GM12878 (cell line): Measurements from ENCODE around the gene PRKCG. TPM values are rescaled to one million over a fixed set of nuclear protein-coding genes. Genes with fewer than 3 reads are reported as not detected.

Source experiments
- ATAC-seq: fragments of 200-7000 bp; cut with Tn5 transposase; 3 replicates; pipeline ENCODE4 v1.9.1; 2020; ENCODE audit warnings: mild to moderate bottlenecking, moderate library complexity
- BruUV-seq: library from RNA; stranded (reverse); fragments of 400-500 nt; replicated peaks from 2 replicates; lab custom pipeline; 2021; lab: Mats Ljungman, UMichigan
- CTCF ChIA-PET: fragments of 300-600 bp; sonication (Branson Sonifier 250); formaldehyde crosslinking; extraction: SDS; loops from one replicate; lab custom pipeline; 2021; ENCODE audit warnings: inconsistent platforms; lab: Yijun Ruan, JAX
- POLR2A ChIA-PET: fragments of 350-600 bp; formaldehyde crosslinking; extraction: SDS; loops from one replicate; lab custom pipeline; 2021; ENCODE audit warnings: inconsistent platforms; lab: Charles Lee
- RAD21 ChIA-PET: fragments of 300-600 bp; sonication (Branson Sonifier 250); formaldehyde crosslinking; loops from one replicate; lab custom pipeline; 2023; ENCODE audit warnings: antibody characterized with exemption; ENCODE audit not compliant: unreplicated experiment; lab: Charles Lee
- SMC1A ChIA-PET: fragments of 300-600 bp; sonication (Branson Sonifier 250); formaldehyde crosslinking; loops from one replicate; lab custom pipeline; 2023; ENCODE audit not compliant: unreplicated experiment, uncharacterized antibody; lab: Charles Lee
- DNase-seq: peaks from one replicate; pipeline ENCODE4 v3.0.0-alpha.2; 2011; ENCODE audit warnings: low read depth, low spot score
- FAIRE-seq: peaks from 3 replicates; lab custom pipeline; 2011; peaks lifted over from hg19 to GRCh38; lab: Jason Lieb, UNC
- H2AFZ ChIP-seq: 2 replicates; pipeline ENCODE4 v1.6.0; 2011; ENCODE audit warnings: low read depth, low read length, control low read depth; ENCODE audit not compliant: control insufficient read depth
- H3K27ac ChIP-seq: 2 replicates; pipeline ENCODE4 v1.5.1; 2011; ENCODE audit warnings: control low read depth; ENCODE audit not compliant: control insufficient read depth, insufficient read depth
- H3K27me3 ChIP-seq, 2 experiments: replicated peaks in 1 of 2; 2 replicates each; pipeline versions ENCODE4 v1.6.0 to v1.6.1; 2011; ENCODE audit warnings: low read length in 1 of 2; ENCODE audit not compliant: control insufficient read depth in 2 of 2, insufficient read depth in 2 of 2
- H3K36me3 ChIP-seq, 2 experiments: 2 replicates each; pipeline ENCODE4 v1.5.1; 2011; ENCODE audit warnings: low read length in 1 of 2; ENCODE audit not compliant: control insufficient read depth in 2 of 2, insufficient read depth in 2 of 2
- H3K4me1 ChIP-seq: 2 replicates; pipeline ENCODE4 v1.6.1; 2011; ENCODE audit warnings: mild to moderate bottlenecking, low read length, moderate library complexity, mixed read lengths; ENCODE audit not compliant: control insufficient read depth, insufficient read depth
- H3K4me2 ChIP-seq: 2 replicates; pipeline ENCODE4 v1.6.0; 2011; ENCODE audit warnings: control low read depth; ENCODE audit not compliant: control insufficient read depth, insufficient read depth
- H3K4me3 ChIP-seq: fragments of 200-600 bp; sonication (generic); 2 replicates; pipeline ENCODE4 v1.5.1; 2016
- H3K79me2 ChIP-seq: 2 replicates; pipeline ENCODE4 v1.6.0; 2011; ENCODE audit warnings: low read length; ENCODE audit not compliant: control insufficient read depth, insufficient read depth
- H3K9ac ChIP-seq: 2 replicates; pipeline ENCODE4 v1.8.0; 2011; ENCODE audit warnings: low read length, control low read depth, mixed read lengths; ENCODE audit not compliant: control insufficient read depth, insufficient read depth
- H3K9me3 ChIP-seq: replicated peaks from 3 replicates; pipeline ENCODE4 v1.5.1; 2011; ENCODE audit warnings: mild to moderate bottlenecking, low read length; ENCODE audit not compliant: control insufficient read depth, insufficient read depth
- H4K20me1 ChIP-seq: 2 replicates; pipeline ENCODE4 v1.6.0; 2011; ENCODE audit not compliant: control insufficient read depth, insufficient read depth
- BMI1 ChIP-seq: fragments of 450-650 bp; IDR thresholded peaks from 2 replicates; pipeline ENCODE4 v1.6.1; 2016; ENCODE audit warnings: mild to moderate bottlenecking, moderate library complexity, borderline replicate concordance
- CHD1 ChIP-seq: IDR thresholded peaks from 2 replicates; pipeline ENCODE4 v1.6.1; 2012; ENCODE audit warnings: low read depth, low read length, improper control_type of control experiment
- EED ChIP-seq: sonication (generic); IDR thresholded peaks from 2 replicates; pipeline ENCODE4 v1.6.1; 2016; ENCODE audit warnings: antibody characterized with exemption, low read depth
- MEF2A ChIP-seq: IDR thresholded peaks from 2 replicates; pipeline ENCODE4 v1.6.1; 2011; ENCODE audit warnings: low read depth, mild to moderate bottlenecking, low read length, moderate library complexity; ENCODE audit not compliant: insufficient read depth
- MYC ChIP-seq: IDR thresholded peaks from 2 replicates; pipeline ENCODE4 v1.6.1; 2011; ENCODE audit warnings: mild to moderate bottlenecking, low read length, moderate library complexity, inconsistent platforms; ENCODE audit not compliant: insufficient read depth, insufficient replicate concordance, insufficient read length, severe bottlenecking
- NFXL1 ChIP-seq: fragments of 450-650 bp; IDR thresholded peaks from 2 replicates; pipeline ENCODE4 v1.6.1; 2017; ENCODE audit warnings: antibody characterized with exemption, mild to moderate bottlenecking, borderline replicate concordance
- RAD21 ChIP-seq: IDR thresholded peaks from 2 replicates; pipeline ENCODE4 v1.6.1; 2011; ENCODE audit warnings: mild to moderate bottlenecking, low read depth, low read length, moderate library complexity; ENCODE audit not compliant: insufficient read depth
- SREBF1 ChIP-seq: IDR thresholded peaks from 2 replicates; pipeline ENCODE4 v1.6.1; 2012; ENCODE audit warnings: mild to moderate bottlenecking, low read length
- TARDBP ChIP-seq: IDR thresholded peaks from 2 replicates; pipeline ENCODE4 v1.6.1; 2016; ENCODE audit warnings: borderline replicate concordance
- YY1 ChIP-seq: IDR thresholded peaks from 2 replicates; pipeline ENCODE4 v1.6.1; 2011; ENCODE audit warnings: low read depth, mild to moderate bottlenecking, low read length
- ZNF384 ChIP-seq: IDR thresholded peaks from 2 replicates; pipeline ENCODE4 v1.6.1; 2012; ENCODE audit warnings: low read depth, mild to moderate bottlenecking, low read length, improper control_type of control experiment, borderline replicate concordance
- WGBS: methylation state at CpG from one replicate; pipeline ENCODE4 v1.1.6; 2016; ENCODE audit warnings: low lambda C conversion rate; ENCODE audit not compliant: insufficient replicate concordance, insufficient coverage; ENCODE audit errors: missing lambda C conversion rate; 5-methylcytosine and 5-hydroxymethylcytosine counted together
- in situ Hi-C: fragments of 300-500 bp; cut with MboI; formaldehyde crosslinking; loops from 9 replicates; pipeline ENCODE4 v1.14.3; 2018; ENCODE audit warnings: mixed read lengths
- intact Hi-C: fragments of 100-400 bp; cut with micrococcal nuclease; formaldehyde crosslinking; loops from one replicate; pipeline ENCODE4 v1.14.2; 2022; ENCODE audit not compliant: unreplicated experiment
- polyA plus RNA-seq, 11 experiments: library from polyadenylated mRNA; depleted of rRNA in 4 of 11; unstranded in 6 of 11; stranded (reverse) in 5 of 11; fragments of >200 nt; fragmentation: Nextera tagmentation in 4 of 11; fragmentation: Illumina TruSeq in 1 of 11; extraction: Ambion mirVana in 4 of 11; extraction: Trizol in 1 of 11; gene quantifications; 1 replicate in 1 of 11; 2 replicates in 10 of 11; pipeline versions ENCODE4 v1.2.1 to v1.2.3, GENCODE V29; 2011 to 2016; ENCODE audit warnings: inconsistent platforms in 2 of 11, missing spikeins in 2 of 11, low read depth in 1 of 11
- total RNA-seq, 4 experiments: library from RNA; depleted of rRNA in 3 of 4; stranded (reverse); fragments of >200 nt in 3 of 4; fragmentation: Illumina TruSeq in 1 of 4; extraction: Trizol in 1 of 4; gene quantifications; 2 replicates each; pipeline versions ENCODE4 v1.2.1 to v1.2.3, GENCODE V29; 2013 to 2021
- TF ChIP-seq, protein P1 (sequence below): IDR thresholded peaks from 2 replicates; pipeline ENCODE4 v1.6.1; 2011; ENCODE audit warnings: mild to moderate bottlenecking, low read depth, low read length, moderate library complexity; ENCODE audit not compliant: insufficient replicate concordance
- TF ChIP-seq, protein P2 (sequence below): fragments of 450-650 bp; IDR thresholded peaks from 2 replicates; pipeline ENCODE4 v1.6.1; 2017; ENCODE audit warnings: mild to moderate bottlenecking, low read depth, inconsistent platforms; ENCODE audit not compliant: poor library complexity, severe bottlenecking
- TF ChIP-seq, protein P3 (sequence below): fragments of 450-650 bp; IDR thresholded peaks from 2 replicates; pipeline ENCODE4 v1.6.1; 2017; ENCODE audit warnings: mild to moderate bottlenecking, moderate library complexity
- TF ChIP-seq, protein P4 (sequence below): fragments of 450-650 bp; IDR thresholded peaks from 2 replicates; pipeline ENCODE4 v1.6.1; 2018; ENCODE audit warnings: mild to moderate bottlenecking, low read depth, moderate library complexity; ENCODE audit not compliant: partially characterized antibody

PRKCG gene
- total and polyA plus RNA-seq, 10 of the 15 experiments (the other 5 are each of a cell fraction or from before 2014, with no cell fraction given), result not detected

DNA sequence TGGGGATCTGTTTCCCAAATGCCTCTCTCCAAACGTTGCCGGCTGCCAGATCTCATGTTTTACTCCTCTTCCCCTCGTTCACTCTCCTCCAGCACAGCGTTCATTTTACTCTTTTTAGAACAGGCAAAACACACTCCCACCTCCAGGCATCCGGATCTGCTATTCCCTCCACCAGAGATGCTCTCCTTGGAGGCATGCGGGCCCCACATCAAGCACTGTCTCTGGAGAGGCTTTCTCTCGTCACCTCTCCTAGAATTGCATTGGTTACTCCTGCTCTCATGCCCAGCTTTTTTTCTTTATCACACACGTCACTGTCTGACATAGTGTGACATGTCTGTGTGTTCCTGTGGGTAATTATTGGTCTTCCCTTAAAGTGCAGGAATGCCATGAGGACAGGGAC lies 34.4 kb upstream of the PRKCG start:
- ChIA-PET CTCF (no interaction called here), POLR2A (no interaction called here), RAD21 (no interaction called here), SMC1A (no interaction called here)
- WGBS, result 40% methylated on average over 8 of the region's 8 CpGs
- H3K9me3 ChIP-seq, result no peaks in the 10 kb centered on the region; the same call in 2 of the 3 replicates
- no peak overlapping the region for H3K4me2 ChIP-seq
- H3K36me3 ChIP-seq, result no peaks in the 10 kb centered on the region
- H2AFZ ChIP-seq, result no peak overlapping the region
- no peak overlapping the region for H3K9ac ChIP-seq
- no peak overlapping the region for H3K4me3 ChIP-seq
- H3K27ac ChIP-seq, result no peak overlapping the region
- in situ Hi-C loops (no loop called here), intact Hi-C loops (no loop called here)
- H3K27me3 ChIP-seq, result no peaks in the 10 kb centered on the region
- H4K20me1 ChIP-seq, result no peaks in the 10 kb centered on the region
- no peak for ATAC-seq
- no peak for FAIRE-seq
- BruUV-seq, result no TSS peak
- no peaks in the 10 kb centered on the region for H3K79me2 ChIP-seq
- no peak for DNase-seq
- no peaks in the 10 kb centered on the region for H3K4me1 ChIP-seq
- no peak for TF ChIP-seq SREBF1
- TF ChIP-seq BMI1, result no peak
- TF ChIP-seq, protein P1, sequence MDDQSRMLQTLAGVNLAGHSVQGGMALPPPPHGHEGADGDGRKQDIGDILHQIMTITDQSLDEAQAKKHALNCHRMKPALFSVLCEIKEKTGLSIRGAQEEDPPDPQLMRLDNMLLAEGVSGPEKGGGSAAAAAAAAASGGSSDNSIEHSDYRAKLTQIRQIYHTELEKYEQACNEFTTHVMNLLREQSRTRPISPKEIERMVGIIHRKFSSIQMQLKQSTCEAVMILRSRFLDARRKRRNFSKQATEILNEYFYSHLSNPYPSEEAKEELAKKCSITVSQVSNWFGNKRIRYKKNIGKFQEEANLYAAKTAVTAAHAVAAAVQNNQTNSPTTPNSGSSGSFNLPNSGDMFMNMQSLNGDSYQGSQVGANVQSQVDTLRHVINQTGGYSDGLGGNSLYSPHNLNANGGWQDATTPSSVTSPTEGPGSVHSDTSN, result no peak
- TF ChIP-seq, protein P2, sequence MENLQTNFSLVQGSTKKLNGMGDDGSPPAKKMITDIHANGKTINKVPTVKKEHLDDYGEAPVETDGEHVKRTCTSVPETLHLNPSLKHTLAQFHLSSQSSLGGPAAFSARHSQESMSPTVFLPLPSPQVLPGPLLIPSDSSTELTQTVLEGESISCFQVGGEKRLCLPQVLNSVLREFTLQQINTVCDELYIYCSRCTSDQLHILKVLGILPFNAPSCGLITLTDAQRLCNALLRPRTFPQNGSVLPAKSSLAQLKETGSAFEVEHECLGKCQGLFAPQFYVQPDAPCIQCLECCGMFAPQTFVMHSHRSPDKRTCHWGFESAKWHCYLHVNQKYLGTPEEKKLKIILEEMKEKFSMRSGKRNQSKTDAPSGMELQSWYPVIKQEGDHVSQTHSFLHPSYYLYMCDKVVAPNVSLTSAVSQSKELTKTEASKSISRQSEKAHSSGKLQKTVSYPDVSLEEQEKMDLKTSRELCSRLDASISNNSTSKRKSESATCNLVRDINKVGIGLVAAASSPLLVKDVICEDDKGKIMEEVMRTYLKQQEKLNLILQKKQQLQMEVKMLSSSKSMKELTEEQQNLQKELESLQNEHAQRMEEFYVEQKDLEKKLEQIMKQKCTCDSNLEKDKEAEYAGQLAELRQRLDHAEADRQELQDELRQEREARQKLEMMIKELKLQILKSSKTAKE, result no peak
- TF ChIP-seq YY1, result no peak
- TF ChIP-seq, protein P3, sequence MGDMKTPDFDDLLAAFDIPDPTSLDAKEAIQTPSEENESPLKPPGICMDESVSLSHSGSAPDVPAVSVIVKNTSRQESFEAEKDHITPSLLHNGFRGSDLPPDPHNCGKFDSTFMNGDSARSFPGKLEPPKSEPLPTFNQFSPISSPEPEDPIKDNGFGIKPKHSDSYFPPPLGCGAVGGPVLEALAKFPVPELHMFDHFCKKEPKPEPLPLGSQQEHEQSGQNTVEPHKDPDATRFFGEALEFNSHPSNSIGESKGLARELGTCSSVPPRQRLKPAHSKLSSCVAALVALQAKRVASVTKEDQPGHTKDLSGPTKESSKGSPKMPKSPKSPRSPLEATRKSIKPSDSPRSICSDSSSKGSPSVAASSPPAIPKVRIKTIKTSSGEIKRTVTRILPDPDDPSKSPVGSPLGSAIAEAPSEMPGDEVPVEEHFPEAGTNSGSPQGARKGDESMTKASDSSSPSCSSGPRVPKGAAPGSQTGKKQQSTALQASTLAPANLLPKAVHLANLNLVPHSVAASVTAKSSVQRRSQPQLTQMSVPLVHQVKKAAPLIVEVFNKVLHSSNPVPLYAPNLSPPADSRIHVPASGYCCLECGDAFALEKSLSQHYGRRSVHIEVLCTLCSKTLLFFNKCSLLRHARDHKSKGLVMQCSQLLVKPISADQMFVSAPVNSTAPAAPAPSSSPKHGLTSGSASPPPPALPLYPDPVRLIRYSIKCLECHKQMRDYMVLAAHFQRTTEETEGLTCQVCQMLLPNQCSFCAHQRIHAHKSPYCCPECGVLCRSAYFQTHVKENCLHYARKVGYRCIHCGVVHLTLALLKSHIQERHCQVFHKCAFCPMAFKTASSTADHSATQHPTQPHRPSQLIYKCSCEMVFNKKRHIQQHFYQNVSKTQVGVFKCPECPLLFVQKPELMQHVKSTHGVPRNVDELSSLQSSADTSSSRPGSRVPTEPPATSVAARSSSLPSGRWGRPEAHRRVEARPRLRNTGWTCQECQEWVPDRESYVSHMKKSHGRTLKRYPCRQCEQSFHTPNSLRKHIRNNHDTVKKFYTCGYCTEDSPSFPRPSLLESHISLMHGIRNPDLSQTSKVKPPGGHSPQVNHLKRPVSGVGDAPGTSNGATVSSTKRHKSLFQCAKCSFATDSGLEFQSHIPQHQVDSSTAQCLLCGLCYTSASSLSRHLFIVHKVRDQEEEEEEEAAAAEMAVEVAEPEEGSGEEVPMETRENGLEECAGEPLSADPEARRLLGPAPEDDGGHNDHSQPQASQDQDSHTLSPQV, result no peak
- TF ChIP-seq MEF2A, result no peak
- no peak for TF ChIP-seq TARDBP
- no peak for TF ChIP-seq ZNF384
- no peak for TF ChIP-seq CHD1
- TF ChIP-seq, protein P4, sequence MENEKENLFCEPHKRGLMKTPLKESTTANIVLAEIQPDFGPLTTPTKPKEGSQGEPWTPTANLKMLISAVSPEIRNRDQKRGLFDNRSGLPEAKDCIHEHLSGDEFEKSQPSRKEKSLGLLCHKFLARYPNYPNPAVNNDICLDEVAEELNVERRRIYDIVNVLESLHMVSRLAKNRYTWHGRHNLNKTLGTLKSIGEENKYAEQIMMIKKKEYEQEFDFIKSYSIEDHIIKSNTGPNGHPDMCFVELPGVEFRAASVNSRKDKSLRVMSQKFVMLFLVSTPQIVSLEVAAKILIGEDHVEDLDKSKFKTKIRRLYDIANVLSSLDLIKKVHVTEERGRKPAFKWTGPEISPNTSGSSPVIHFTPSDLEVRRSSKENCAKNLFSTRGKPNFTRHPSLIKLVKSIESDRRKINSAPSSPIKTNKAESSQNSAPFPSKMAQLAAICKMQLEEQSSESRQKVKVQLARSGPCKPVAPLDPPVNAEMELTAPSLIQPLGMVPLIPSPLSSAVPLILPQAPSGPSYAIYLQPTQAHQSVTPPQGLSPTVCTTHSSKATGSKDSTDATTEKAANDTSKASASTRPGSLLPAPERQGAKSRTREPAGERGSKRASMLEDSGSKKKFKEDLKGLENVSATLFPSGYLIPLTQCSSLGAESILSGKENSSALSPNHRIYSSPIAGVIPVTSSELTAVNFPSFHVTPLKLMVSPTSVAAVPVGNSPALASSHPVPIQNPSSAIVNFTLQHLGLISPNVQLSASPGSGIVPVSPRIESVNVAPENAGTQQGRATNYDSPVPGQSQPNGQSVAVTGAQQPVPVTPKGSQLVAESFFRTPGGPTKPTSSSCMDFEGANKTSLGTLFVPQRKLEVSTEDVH, result no peak
- TF ChIP-seq MYC, result no peak
- no peak for TF ChIP-seq NFXL1
- no peak for TF ChIP-seq EED
- TF ChIP-seq RAD21, result no peak
